ENCODE measurements around the gene TAS2R1. TPM values are rescaled to one million over a fixed set of nuclear protein-coding genes. Genes with fewer than 3 reads are reported as not detected.

TAS2R1 gene
- total RNA-seq, 1 donor from 2014 or later = not detected

- FAIRE-seq (no peak), DNase-seq (ENCODE audit: low read depth) (no peak)
- H3K27me3 ChIP-seq (ENCODE audit: control insufficient read depth, insufficient read depth, low read length) = no peaks in the 10 kb centered on the region
- H3K4me3 ChIP-seq (ENCODE audit: low read depth, low read length) = no peak overlapping the region
- TF ChIP-seq, protein P1, sequence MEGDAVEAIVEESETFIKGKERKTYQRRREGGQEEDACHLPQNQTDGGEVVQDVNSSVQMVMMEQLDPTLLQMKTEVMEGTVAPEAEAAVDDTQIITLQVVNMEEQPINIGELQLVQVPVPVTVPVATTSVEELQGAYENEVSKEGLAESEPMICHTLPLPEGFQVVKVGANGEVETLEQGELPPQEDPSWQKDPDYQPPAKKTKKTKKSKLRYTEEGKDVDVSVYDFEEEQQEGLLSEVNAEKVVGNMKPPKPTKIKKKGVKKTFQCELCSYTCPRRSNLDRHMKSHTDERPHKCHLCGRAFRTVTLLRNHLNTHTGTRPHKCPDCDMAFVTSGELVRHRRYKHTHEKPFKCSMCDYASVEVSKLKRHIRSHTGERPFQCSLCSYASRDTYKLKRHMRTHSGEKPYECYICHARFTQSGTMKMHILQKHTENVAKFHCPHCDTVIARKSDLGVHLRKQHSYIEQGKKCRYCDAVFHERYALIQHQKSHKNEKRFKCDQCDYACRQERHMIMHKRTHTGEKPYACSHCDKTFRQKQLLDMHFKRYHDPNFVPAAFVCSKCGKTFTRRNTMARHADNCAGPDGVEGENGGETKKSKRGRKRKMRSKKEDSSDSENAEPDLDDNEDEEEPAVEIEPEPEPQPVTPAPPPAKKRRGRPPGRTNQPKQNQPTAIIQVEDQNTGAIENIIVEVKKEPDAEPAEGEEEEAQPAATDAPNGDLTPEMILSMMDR (IDR thresholded peaks at IDR 0.05; ENCODE audit: insufficient read depth, low read length, severe bottlenecking) = no peak
- no peaks in the 10 kb centered on the region for H3K36me3 ChIP-seq (ENCODE audit: control insufficient read depth, insufficient read depth, low read length)
Observed at GRCh38 chr5:9615331-9615730, 14.8 kb downstream of the TAS2R1 start.

DNA sequence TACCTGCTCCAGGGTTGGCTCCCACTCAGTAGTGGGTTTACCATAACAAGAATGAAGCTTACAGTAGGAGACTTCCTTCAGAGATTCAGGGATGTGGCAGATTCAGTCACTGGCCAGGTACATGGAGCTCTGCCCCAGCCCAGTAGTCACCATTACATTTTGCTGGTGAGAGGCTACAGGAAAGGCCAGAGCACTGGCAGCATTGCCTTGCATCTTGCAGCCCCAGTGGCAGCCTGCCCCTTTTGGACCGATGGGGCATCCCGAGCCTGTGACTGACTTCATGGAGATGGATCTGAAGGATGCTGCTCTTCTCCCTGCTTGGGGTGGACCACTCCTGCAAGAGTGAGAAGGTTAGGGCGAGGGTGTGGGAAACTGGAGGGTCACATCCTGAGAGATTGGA is 16.8 kb downstream of the TAS2R1 start:
- no peak overlapping the region for H3K4me3 ChIP-seq (ENCODE audit: low read depth, low read length)
- no peaks in the 10 kb centered on the region for H3K27me3 ChIP-seq (ENCODE audit: control insufficient read depth, insufficient read depth, low read length)
- TF ChIP-seq, protein P1 (IDR thresholded peaks at IDR 0.05; ENCODE audit: insufficient read depth, low read length, severe bottlenecking) = no peak
- FAIRE-seq = no peak
- DNase-seq (ENCODE audit: low read depth) = no peak
- no peaks in the 10 kb centered on the region for H3K36me3 ChIP-seq (ENCODE audit: control insufficient read depth, insufficient read depth, low read length)

GRCh38 chr5:9610969-9611368 is 19.2 kb downstream of the TAS2R1 start:
- Histone ChIP-seq H3K27me3 (ENCODE audit: control insufficient read depth, insufficient read depth, low read length) (no peaks in the 10 kb centered on the region), H3K36me3 (ENCODE audit: control insufficient read depth, insufficient read depth, low read length) (no peaks in the 10 kb centered on the region), H3K4me3 (ENCODE audit: low read depth, low read length) (no peak overlapping the region)
- DNase-seq (ENCODE audit: low read depth) (no peak), FAIRE-seq (no peak)
- TF ChIP-seq, protein P1 (IDR thresholded peaks at IDR 0.05; ENCODE audit: insufficient read depth, low read length, severe bottlenecking) = no peak

- DNase-seq (ENCODE audit: low read depth) = no peak
- FAIRE-seq = no peak
- no peak overlapping the region for H3K4me3 ChIP-seq (ENCODE audit: low read depth, low read length)
- H3K27me3 ChIP-seq (ENCODE audit: control insufficient read depth, insufficient read depth, low read length) = no peaks in the 10 kb centered on the region
- H3K36me3 ChIP-seq (ENCODE audit: control insufficient read depth, insufficient read depth, low read length) = no peaks in the 10 kb centered on the region
- TF ChIP-seq, protein P1 (IDR thresholded peaks at IDR 0.05; ENCODE audit: insufficient read depth, low read length, severe bottlenecking) = no peak
Observed at GRCh38 chr5:9610364-9610763, 19.8 kb downstream of the TAS2R1 start.

DNA sequence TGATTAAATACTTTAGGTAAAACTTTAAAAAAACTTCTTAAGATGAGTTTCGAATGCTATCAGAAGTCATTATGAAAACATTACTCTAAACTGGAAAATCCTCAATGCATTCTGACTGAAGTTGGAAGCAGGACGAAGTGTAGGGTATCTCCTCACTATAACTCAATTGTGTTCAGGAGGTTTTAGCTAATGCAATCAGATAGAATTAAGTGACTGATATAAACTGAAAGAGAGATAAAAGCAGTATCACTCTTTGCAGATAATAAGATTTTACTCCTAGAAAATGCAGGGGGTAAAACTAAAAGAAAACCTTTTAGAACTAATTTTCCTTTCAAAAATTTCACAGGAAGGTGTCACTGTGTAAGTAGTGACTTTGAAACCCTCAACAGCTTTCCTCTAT is 22.1 kb downstream of the TAS2R1 start:
- no peak for DNase-seq (ENCODE audit: low read depth)
- no peak for FAIRE-seq
- Histone ChIP-seq H3K36me3 (ENCODE audit: control insufficient read depth, insufficient read depth, low read length) (no peaks in the 10 kb centered on the region), H3K4me3 (ENCODE audit: low read depth, low read length) (no peak overlapping the region), H3K27me3 (ENCODE audit: control insufficient read depth, insufficient read depth, low read length) (no peaks in the 10 kb centered on the region)
- TF ChIP-seq, protein P1 (IDR thresholded peaks at IDR 0.05; ENCODE audit: insufficient read depth, low read length, severe bottlenecking) = no peak

- no peaks in the 10 kb centered on the region for H3K36me3 ChIP-seq (ENCODE audit: control insufficient read depth, insufficient read depth, low read length)
- TF ChIP-seq, protein P1 (IDR thresholded peaks at IDR 0.05; ENCODE audit: insufficient read depth, low read length, severe bottlenecking) = no peak
- H3K27me3 ChIP-seq (ENCODE audit: control insufficient read depth, insufficient read depth, low read length) = no peaks in the 10 kb centered on the region
- no peak overlapping the region for H3K4me3 ChIP-seq (ENCODE audit: low read depth, low read length)
- FAIRE-seq = no peak
- DNase-seq (ENCODE audit: low read depth) = no peak
Observed at GRCh38 chr5:9605041-9605838, 24.9 kb downstream of the TAS2R1 start.
